ENCODE results near the gene ZYX.

ZYX gene

DNA sequence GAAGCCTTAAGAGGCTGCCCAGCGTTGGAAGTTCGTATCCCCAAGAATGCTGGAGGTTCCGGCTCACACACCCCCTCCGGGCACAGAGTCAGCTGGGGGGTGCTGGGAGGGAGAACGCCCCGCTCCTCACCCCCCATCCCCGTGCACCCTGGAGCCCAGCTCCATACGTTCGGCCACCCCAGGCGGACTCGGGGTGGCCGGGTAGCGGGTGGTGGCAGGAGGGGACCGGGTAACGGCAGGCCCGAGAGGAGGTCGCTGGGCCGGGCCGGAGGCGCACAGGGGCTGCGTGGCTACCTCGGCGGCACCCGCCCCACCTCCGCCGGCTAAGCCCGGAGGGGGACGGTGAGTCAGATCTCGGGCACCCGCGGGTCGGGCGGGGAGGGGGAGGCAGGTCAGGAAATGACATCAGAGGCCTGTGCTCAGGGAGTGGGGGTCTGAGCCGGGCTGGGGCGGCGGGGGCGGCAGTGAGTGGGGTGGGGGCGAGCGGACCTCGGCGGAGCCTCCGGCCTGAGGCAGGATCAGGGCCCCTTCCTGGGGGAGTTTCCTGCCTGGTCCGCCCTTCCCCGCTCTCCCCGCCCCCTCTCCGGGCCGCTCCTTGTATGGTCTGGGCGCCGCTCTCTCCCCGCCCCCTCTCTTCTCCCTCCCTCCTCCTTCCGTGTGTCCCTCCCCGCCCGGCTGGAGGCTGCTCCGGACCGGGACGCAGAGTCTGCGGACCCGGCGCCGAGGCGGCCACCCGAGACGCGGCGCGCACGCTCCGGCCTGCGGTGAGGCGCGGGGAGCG lies at the start of gene ZYX:
ZYX (plus strand) TSS at position 700 of the 781 bp plus-strand sequence. CDS start 227 bp downstream, outside the sequence.
- TF ChIP-seq, protein P1, sequence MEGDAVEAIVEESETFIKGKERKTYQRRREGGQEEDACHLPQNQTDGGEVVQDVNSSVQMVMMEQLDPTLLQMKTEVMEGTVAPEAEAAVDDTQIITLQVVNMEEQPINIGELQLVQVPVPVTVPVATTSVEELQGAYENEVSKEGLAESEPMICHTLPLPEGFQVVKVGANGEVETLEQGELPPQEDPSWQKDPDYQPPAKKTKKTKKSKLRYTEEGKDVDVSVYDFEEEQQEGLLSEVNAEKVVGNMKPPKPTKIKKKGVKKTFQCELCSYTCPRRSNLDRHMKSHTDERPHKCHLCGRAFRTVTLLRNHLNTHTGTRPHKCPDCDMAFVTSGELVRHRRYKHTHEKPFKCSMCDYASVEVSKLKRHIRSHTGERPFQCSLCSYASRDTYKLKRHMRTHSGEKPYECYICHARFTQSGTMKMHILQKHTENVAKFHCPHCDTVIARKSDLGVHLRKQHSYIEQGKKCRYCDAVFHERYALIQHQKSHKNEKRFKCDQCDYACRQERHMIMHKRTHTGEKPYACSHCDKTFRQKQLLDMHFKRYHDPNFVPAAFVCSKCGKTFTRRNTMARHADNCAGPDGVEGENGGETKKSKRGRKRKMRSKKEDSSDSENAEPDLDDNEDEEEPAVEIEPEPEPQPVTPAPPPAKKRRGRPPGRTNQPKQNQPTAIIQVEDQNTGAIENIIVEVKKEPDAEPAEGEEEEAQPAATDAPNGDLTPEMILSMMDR (IDR thresholded peaks at IDR 0.05; ENCODE audit: low read depth, low read length, missing control alignments): no peak
- DNase-seq (ENCODE audit: low read depth): peak; percentile 65
- peak within 1 kb of the TSS; percentile 97 for H3K4me3 ChIP-seq (ENCODE audit: low read depth, low read length)

GRCh38 chr7:143334244-143334643 lies 46.9 kb upstream of the ZYX start:
- TF ChIP-seq, protein P1 (IDR thresholded peaks at IDR 0.05; ENCODE audit: low read depth, low read length, missing control alignments): no peak
- DNase-seq (ENCODE audit: low read depth): no peak
- no peak overlapping the region for H3K4me3 ChIP-seq (ENCODE audit: low read depth, low read length)

GRCh38 chr7:143337216-143337615 lies 43.9 kb upstream of the ZYX start:
- H3K4me3 ChIP-seq (ENCODE audit: low read depth, low read length): no peak overlapping the region
- DNase-seq (ENCODE audit: low read depth): no peak
- TF ChIP-seq, protein P1 (IDR thresholded peaks at IDR 0.05; ENCODE audit: low read depth, low read length, missing control alignments): no peak

- DNase-seq (ENCODE audit: low read depth): no peak
- TF ChIP-seq, protein P1 (IDR thresholded peaks at IDR 0.05; ENCODE audit: low read depth, low read length, missing control alignments): no peak
- H3K4me3 ChIP-seq (ENCODE audit: low read depth, low read length): no peak overlapping the region
Observed at GRCh38 chr7:143341842-143342241, 39.3 kb upstream of the ZYX start.

DNA sequence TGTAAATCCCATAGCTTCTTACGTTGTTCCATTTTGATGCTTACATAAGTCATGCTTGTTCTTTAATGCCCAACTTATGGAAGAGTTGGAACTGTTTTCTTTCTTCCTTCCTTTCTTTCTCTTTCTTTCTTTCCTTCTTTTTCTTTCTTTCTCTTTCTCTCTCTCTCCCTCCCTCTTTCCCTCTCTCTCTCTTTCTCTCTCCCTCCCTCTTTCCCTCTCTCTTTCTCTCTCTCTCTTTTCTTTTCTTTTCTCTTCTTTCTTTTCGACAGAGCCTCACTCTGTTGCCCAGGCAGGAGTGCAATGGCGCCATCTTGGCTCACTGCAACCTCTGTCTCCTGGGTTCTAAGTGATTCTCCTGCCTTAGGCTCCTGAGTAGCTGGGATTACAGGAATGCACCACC lies 37.5 kb upstream of the ZYX start:
- no peak overlapping the region for H3K4me3 ChIP-seq (ENCODE audit: low read depth, low read length)
- TF ChIP-seq, protein P1 (IDR thresholded peaks at IDR 0.05; ENCODE audit: low read depth, low read length, missing control alignments): no peak
- no peak for DNase-seq (ENCODE audit: low read depth)

- TF ChIP-seq, protein P1 (IDR thresholded peaks at IDR 0.05; ENCODE audit: low read depth, low read length, missing control alignments): peak; percentile 58
- no peak overlapping the region for H3K4me3 ChIP-seq (ENCODE audit: low read depth, low read length)
- DNase-seq (ENCODE audit: low read depth): no peak
Observed at GRCh38 chr7:143345428-143345900, 35.7 kb upstream of the ZYX start.

DNA sequence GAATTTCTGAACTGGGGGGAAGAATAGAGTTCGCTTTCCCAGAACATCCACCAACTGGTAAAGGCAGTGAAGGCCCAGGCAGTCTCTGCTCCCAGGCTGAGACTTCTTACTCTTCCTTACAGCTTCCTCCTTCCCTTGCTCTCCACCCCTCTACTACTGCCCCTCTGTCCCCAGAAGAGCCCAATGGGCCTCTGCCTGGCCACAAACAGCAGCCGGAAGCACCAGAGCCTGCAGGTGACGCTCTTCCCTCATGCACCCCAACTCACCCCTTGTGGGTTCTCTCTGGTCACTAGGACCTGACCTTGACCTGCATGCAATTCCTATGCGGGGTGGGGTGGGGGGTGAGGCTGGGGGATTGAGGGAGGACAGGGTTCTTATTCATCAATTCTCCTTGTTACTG lies 35.1 kb upstream of the ZYX start:
- no peak for DNase-seq (ENCODE audit: low read depth)
- H3K4me3 ChIP-seq (ENCODE audit: low read depth, low read length): no peak overlapping the region

More for the DNA sequence above, 35.1 kb upstream of the ZYX start:
- TF ChIP-seq, protein P1 (IDR thresholded peaks at IDR 0.05; ENCODE audit: low read depth, low read length, missing control alignments): no peak

All from GM12864 (cell line).